Measurements from ENCODE around the gene SLC49A3.

The SLC49A3 gene

DNA sequence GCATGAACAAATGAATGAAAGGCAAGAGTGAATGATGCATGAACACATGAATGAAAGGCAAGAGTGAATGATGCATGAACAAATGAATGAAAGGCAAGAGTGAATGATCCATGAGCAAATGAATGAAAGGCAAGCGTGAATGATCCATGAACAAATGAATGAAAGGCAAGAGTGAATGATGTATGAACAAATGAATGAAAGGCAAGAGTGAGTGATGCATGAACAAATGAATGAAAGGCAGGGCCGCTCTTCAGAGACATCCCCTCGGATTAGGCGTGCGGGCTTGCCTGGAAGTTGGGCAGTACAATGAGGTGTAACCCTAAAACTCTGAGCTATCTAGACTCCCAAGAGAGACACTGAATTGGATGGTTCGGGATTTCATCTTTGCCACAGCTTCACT is 20.4 kb upstream of the SLC49A3 start:
- Histone ChIP-seq H3K18ac (ENCODE audit: low read length) (no peak overlapping the region), H3K4me3 (ENCODE audit: low read depth, low read length) (no peak overlapping the region), H2BK5ac (ENCODE audit: low read depth, low read length, poor library complexity) (no peak overlapping the region), H2BK120ac (ENCODE audit: insufficient read depth, low read length, poor library complexity) (no peak overlapping the region), H3K79me1 (ENCODE audit: low read length) (peaks cover 12% of the 10 kb centered on the region), H4K8ac (ENCODE audit: low read depth, low read length) (no peak overlapping the region), H3K27me3 (ENCODE audit: insufficient read depth, low read length) (no peaks in the 10 kb centered on the region), H3K27ac (ENCODE audit: low read depth, low read length) (no peak overlapping the region), H3K14ac (ENCODE audit: low read length) (no peak overlapping the region), H2BK12ac (ENCODE audit: low read length) (no peak overlapping the region), H2AFZ (ENCODE audit: insufficient read depth, low read length, poor library complexity) (no peak overlapping the region), H2AK5ac (ENCODE audit: low read length) (no peak overlapping the region), H3K4ac (ENCODE audit: low read depth, low read length) (peak overlapping the region; percentile 68), H4K91ac (ENCODE audit: low read depth, low read length) (no peak overlapping the region), H3K9ac (ENCODE audit: low read length) (no peak overlapping the region), H3K79me2 (ENCODE audit: control insufficient read depth, insufficient read depth, low read length, poor library complexity) (peaks cover 47% of the 10 kb centered on the region), H3K36me3 (ENCODE audit: control insufficient read depth in 1 of 2, insufficient read depth in 2 of 2, low read length in 2 of 2) (peaks cover 25 to 27% of the 10 kb centered on the region in 2 experiments), H3K23ac (ENCODE audit: low read length) (no peak overlapping the region), H3K9me3 (ENCODE audit: insufficient read depth, low read depth, low read length) (peaks cover 7% of the 10 kb centered on the region), H3K4me2 (ENCODE audit: low read length) (no peak overlapping the region), H4K12ac (ENCODE audit: low read depth, low read length) (no peak overlapping the region), H3K4me1 (ENCODE audit: control insufficient read depth in 1 of 2, insufficient read depth in 2 of 2, low read length in 2 of 2) (peaks cover 21 to 25% of the 10 kb centered on the region in 2 experiments)
- no peak for DNase-seq
- WGBS (ENCODE audit: extremely low coverage, insufficient coverage, insufficient read length) = no CpG with 5 or more reads among the region's 6 CpGs

GRCh38 chr4:708631-708933 is 19.6 kb upstream of the SLC49A3 start:
- no peak overlapping the region for H4K12ac ChIP-seq (ENCODE audit: low read depth, low read length)
- peak overlapping the region; percentile 37 for H3K9ac ChIP-seq (ENCODE audit: low read length)
- peaks cover 7% of the 10 kb centered on the region for H3K9me3 ChIP-seq (ENCODE audit: insufficient read depth, low read depth, low read length)
- H2AFZ ChIP-seq (ENCODE audit: insufficient read depth, low read length, poor library complexity) = no peak overlapping the region
- no peak overlapping the region for H2BK12ac ChIP-seq (ENCODE audit: low read length)
- peaks cover 12% of the 10 kb centered on the region for H3K79me1 ChIP-seq (ENCODE audit: low read length)
- peaks cover 19 to 21% of the 10 kb centered on the region in 2 experiments for H3K36me3 ChIP-seq (ENCODE audit: control insufficient read depth in 1 of 2, insufficient read depth in 2 of 2, low read length in 2 of 2)
- no peak overlapping the region for H2BK120ac ChIP-seq (ENCODE audit: insufficient read depth, low read length, poor library complexity)
- H3K79me2 ChIP-seq (ENCODE audit: control insufficient read depth, insufficient read depth, low read length, poor library complexity) = peaks cover 41% of the 10 kb centered on the region
- H3K23ac ChIP-seq (ENCODE audit: low read length) = no peak overlapping the region
- no peak overlapping the region for H3K4me3 ChIP-seq (ENCODE audit: low read depth, low read length)
- no peak overlapping the region for H3K27ac ChIP-seq (ENCODE audit: low read depth, low read length)
- no peak overlapping the region for H4K8ac ChIP-seq (ENCODE audit: low read depth, low read length)
- no CpG with 5 or more reads among the region's 6 CpGs for whole genome bisulfite sequencing (ENCODE audit: extremely low coverage, insufficient coverage, insufficient read length)
- peak overlapping the region; percentile 53 for H3K4ac ChIP-seq (ENCODE audit: low read depth, low read length)
- H3K27me3 ChIP-seq (ENCODE audit: insufficient read depth, low read length) = no peaks in the 10 kb centered on the region
- no peak overlapping the region for H2BK5ac ChIP-seq (ENCODE audit: low read depth, low read length, poor library complexity)
- H3K4me2 ChIP-seq (ENCODE audit: low read length) = peak overlapping the region; percentile 16
- no peak for DNase-seq
- H3K18ac ChIP-seq (ENCODE audit: low read length) = no peak overlapping the region
- no peak overlapping the region for H3K14ac ChIP-seq (ENCODE audit: low read length)
- no peak overlapping the region for H4K91ac ChIP-seq (ENCODE audit: low read depth, low read length)
- H3K4me1 ChIP-seq (ENCODE audit: control insufficient read depth in 1 of 2, insufficient read depth in 2 of 2, low read length in 2 of 2) = peaks cover 21 to 25% of the 10 kb centered on the region in 2 experiments
- H2AK5ac ChIP-seq (ENCODE audit: low read length) = no peak overlapping the region

DNA sequence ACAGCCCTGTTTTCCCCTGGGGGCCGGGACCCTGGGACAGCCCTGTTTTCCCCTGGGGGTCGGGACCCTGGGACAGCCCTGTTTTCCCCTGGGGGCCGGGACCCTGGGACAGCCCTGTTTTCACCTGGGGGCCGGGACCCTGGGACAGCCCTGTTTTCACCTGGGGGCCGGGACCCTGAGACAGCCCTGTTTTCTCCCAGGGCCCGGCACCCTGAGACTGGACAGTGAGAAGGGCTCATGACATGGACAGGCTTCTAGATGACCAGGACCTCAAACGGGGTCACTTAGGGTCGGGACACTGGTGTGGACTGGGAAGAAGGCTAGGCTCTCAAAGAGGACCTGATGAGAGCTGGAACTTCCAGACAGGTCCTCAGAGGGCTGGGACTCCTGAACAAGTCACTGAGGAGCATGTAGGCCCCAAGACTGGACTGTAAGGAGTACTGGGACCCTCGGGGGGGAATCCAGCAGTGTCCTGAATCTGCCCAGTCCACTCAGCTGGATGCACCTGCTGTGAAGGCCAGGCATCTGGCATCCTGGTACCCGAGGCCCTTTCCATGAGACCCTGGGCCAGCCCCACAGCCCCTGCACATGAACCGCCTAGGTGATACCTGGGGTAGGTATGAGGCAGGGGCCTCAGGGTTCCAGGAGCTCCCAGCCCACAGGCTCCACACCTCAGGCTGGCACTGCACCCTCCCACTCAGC is 19.1 kb upstream of the SLC49A3 start:
- Histone ChIP-seq H3K18ac (ENCODE audit: low read length) (no peak overlapping the region), H2AFZ (ENCODE audit: insufficient read depth, low read length, poor library complexity) (no peak overlapping the region), H2BK5ac (ENCODE audit: low read depth, low read length, poor library complexity) (no peak overlapping the region), H2BK120ac (ENCODE audit: insufficient read depth, low read length, poor library complexity) (no peak overlapping the region), H3K14ac (ENCODE audit: low read length) (no peak overlapping the region), H3K79me1 (ENCODE audit: low read length) (peaks cover 12% of the 10 kb centered on the region), H2AK5ac (ENCODE audit: low read length) (no peak overlapping the region), H3K4me1 (ENCODE audit: control insufficient read depth in 1 of 2, insufficient read depth in 2 of 2, low read length in 2 of 2) (peaks cover 21 to 25% of the 10 kb centered on the region in 2 experiments), H3K27me3 (ENCODE audit: insufficient read depth, low read length) (no peaks in the 10 kb centered on the region), H3K27ac (ENCODE audit: low read depth, low read length) (no peak overlapping the region), H3K9me3 (ENCODE audit: insufficient read depth, low read depth, low read length) (peaks cover 6% of the 10 kb centered on the region), H3K4me2 (ENCODE audit: low read length) (peak overlapping the region; percentile 19), H4K8ac (ENCODE audit: low read depth, low read length) (no peak overlapping the region), H3K23ac (ENCODE audit: low read length) (no peak overlapping the region), H3K36me3 (ENCODE audit: control insufficient read depth in 1 of 2, insufficient read depth in 2 of 2, low read length in 2 of 2) (peaks cover 16 to 19% of the 10 kb centered on the region in 2 experiments), H4K91ac (ENCODE audit: low read depth, low read length) (no peak overlapping the region), H2BK12ac (ENCODE audit: low read length) (no peak overlapping the region), H4K12ac (ENCODE audit: low read depth, low read length) (no peak overlapping the region), H3K79me2 (ENCODE audit: control insufficient read depth, insufficient read depth, low read length, poor library complexity) (peaks cover 37% of the 10 kb centered on the region), H3K9ac (ENCODE audit: low read length) (no peak overlapping the region), H3K4ac (ENCODE audit: low read depth, low read length) (peak overlapping the region; percentile 53), H3K4me3 (ENCODE audit: low read depth, low read length) (no peak overlapping the region)
- WGBS (ENCODE audit: extremely low coverage, insufficient coverage, insufficient read length) = no CpG with 5 or more reads among the region's 11 CpGs
- no peak for DNase-seq

GRCh38 chr4:706834-707598 is 18.1 kb upstream of the SLC49A3 start:
- H3K79me1 ChIP-seq (ENCODE audit: low read length) = peaks cover 12% of the 10 kb centered on the region
- H3K4me3 ChIP-seq (ENCODE audit: low read depth, low read length) = peak overlapping the region; percentile 46
- peak overlapping the region; percentile 58 for H2AK5ac ChIP-seq (ENCODE audit: low read length)
- H3K4ac ChIP-seq (ENCODE audit: low read depth, low read length) = peak overlapping the region; percentile 69
- H3K9me3 ChIP-seq (ENCODE audit: insufficient read depth, low read depth, low read length) = peaks cover 6% of the 10 kb centered on the region
- H3K18ac ChIP-seq (ENCODE audit: low read length) = no peak overlapping the region
- WGBS (ENCODE audit: extremely low coverage, insufficient coverage, insufficient read length) = no CpG with 5 or more reads among the region's 21 CpGs
- no peak overlapping the region for H4K8ac ChIP-seq (ENCODE audit: low read depth, low read length)
- peak overlapping the region; percentile 69 for H3K4me2 ChIP-seq (ENCODE audit: low read length)
- H2AFZ ChIP-seq (ENCODE audit: insufficient read depth, low read length, poor library complexity) = no peak overlapping the region
- H2BK5ac ChIP-seq (ENCODE audit: low read depth, low read length, poor library complexity) = no peak overlapping the region
- H4K12ac ChIP-seq (ENCODE audit: low read depth, low read length) = peak overlapping the region; percentile 52
- H3K23ac ChIP-seq (ENCODE audit: low read length) = no peak overlapping the region
- H2BK12ac ChIP-seq (ENCODE audit: low read length) = no peak overlapping the region
- no peak overlapping the region for H3K27ac ChIP-seq (ENCODE audit: low read depth, low read length)
- H3K9ac ChIP-seq (ENCODE audit: low read length) = peak overlapping the region; percentile 70
- H3K27me3 ChIP-seq (ENCODE audit: insufficient read depth, low read length) = no peaks in the 10 kb centered on the region
- peaks cover 21 to 25% of the 10 kb centered on the region in 2 experiments for H3K4me1 ChIP-seq (ENCODE audit: control insufficient read depth in 1 of 2, insufficient read depth in 2 of 2, low read length in 2 of 2)
- peak overlapping the region; percentile 37 for H3K14ac ChIP-seq (ENCODE audit: low read length)
- H2BK120ac ChIP-seq (ENCODE audit: insufficient read depth, low read length, poor library complexity) = no peak overlapping the region
- peaks cover 15 to 19% of the 10 kb centered on the region in 2 experiments for H3K36me3 ChIP-seq (ENCODE audit: control insufficient read depth in 1 of 2, insufficient read depth in 2 of 2, low read length in 2 of 2)
- no peak overlapping the region for H4K91ac ChIP-seq (ENCODE audit: low read depth, low read length)
- H3K79me2 ChIP-seq (ENCODE audit: control insufficient read depth, insufficient read depth, low read length, poor library complexity) = peaks cover 33% of the 10 kb centered on the region
- no peak for DNase-seq

Measured in trophoblast cell (in vitro differentiated cells and primary cell).